Astrocyte (in vitro differentiated cells and primary cell): ENCODE data around the gene CORIN.

Experiments used
- EZH2 ChIP-seq: IDR thresholded peaks from 2 replicates; pipeline ENCODE4 v1.6.1; 2012; ENCODE audit warnings: mild to moderate bottlenecking, low read length, inconsistent platforms; ENCODE audit not compliant: insufficient read depth
- TF ChIP-seq, protein P1 (sequence below): IDR thresholded peaks from 2 replicates; pipeline ENCODE4 v1.5.1; 2011; ENCODE audit warnings: low read depth, mild to moderate bottlenecking, inconsistent platforms, low read length, moderate library complexity; ENCODE audit not compliant: insufficient read depth

DNA sequence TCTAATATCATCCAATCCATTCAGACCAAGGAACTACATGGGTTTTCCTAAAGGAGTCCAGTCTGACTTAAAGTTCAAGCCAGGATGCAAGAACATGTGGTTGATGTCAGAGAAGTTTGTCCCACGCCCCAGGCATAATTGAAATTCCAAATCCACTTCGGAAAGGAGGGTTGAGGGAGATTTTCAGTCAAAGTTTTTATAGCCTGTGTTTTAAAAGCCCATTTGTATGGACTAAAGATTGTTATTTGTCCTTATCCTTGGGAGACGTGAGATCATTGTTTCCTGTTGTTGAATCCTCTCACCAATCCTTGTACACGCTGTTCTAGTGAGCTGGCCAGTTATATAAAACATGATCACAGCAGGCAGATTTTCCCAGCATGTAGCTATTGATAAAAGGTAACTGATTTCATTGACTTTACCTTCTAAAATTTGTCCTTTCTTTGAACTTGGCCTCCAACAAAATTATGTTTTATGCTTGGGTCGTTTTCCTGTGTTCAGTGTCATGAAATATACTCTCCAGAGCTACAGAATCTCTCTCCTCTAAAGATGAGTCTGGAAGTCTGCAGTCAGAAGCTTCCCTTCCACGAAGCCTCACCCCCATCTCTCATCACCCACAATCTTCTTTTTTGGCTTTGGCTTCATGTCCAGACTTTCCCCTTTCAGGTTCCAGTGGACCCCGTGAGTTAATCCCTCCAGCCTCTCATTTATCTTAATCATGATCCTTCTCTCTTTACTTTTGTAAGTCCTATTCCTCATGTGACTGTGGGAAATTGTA lies 259.9 kb downstream of the CORIN start:
- TF ChIP-seq, protein P1, sequence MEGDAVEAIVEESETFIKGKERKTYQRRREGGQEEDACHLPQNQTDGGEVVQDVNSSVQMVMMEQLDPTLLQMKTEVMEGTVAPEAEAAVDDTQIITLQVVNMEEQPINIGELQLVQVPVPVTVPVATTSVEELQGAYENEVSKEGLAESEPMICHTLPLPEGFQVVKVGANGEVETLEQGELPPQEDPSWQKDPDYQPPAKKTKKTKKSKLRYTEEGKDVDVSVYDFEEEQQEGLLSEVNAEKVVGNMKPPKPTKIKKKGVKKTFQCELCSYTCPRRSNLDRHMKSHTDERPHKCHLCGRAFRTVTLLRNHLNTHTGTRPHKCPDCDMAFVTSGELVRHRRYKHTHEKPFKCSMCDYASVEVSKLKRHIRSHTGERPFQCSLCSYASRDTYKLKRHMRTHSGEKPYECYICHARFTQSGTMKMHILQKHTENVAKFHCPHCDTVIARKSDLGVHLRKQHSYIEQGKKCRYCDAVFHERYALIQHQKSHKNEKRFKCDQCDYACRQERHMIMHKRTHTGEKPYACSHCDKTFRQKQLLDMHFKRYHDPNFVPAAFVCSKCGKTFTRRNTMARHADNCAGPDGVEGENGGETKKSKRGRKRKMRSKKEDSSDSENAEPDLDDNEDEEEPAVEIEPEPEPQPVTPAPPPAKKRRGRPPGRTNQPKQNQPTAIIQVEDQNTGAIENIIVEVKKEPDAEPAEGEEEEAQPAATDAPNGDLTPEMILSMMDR = no peak
- no peak for TF ChIP-seq EZH2
